Esophagus (tissue), 2 donors: ENCODE results near the gene NOS1. TPM values are rescaled to one million over a fixed set of nuclear protein-coding genes. Genes with fewer than 3 reads are reported as not detected.
"Not testable (repeated sequence)": the region's sequence is repeated elsewhere in the genome, so short reads cannot be mapped to it uniquely, and the experiment has no call there.

Experiments
- H3K27ac ChIP-seq, 2 donors: one replicate each; pipeline ENCODE4 v1.5.1; 2013; ENCODE audit warnings: low read depth in 2 of 2, mild to moderate bottlenecking in 2 of 2, inconsistent platforms in 1 of 2, low read length in 1 of 2, moderate library complexity in 1 of 2
- H3K27me3 ChIP-seq, 2 donors: one replicate each; pipeline ENCODE4 v1.6.1; 2013; ENCODE audit warnings: low read length in 2 of 2, control low read depth in 1 of 2, mild to moderate bottlenecking in 1 of 2; ENCODE audit not compliant: insufficient read depth in 2 of 2, control insufficient read depth in 1 of 2
- H3K36me3 ChIP-seq, 2 donors: one replicate each; pipeline ENCODE4 v1.6.1; 2013; ENCODE audit warnings: low read length in 1 of 2; ENCODE audit not compliant: control insufficient read depth in 2 of 2, insufficient read depth in 2 of 2
- H3K4me1 ChIP-seq, 2 donors: one replicate each; pipeline ENCODE4 v1.6.1; 2013; ENCODE audit warnings: low read length in 1 of 2; ENCODE audit not compliant: control insufficient read depth in 2 of 2, insufficient read depth in 2 of 2
- H3K4me3 ChIP-seq, 2 donors: one replicate each; pipeline ENCODE4 v1.5.1; 2013; ENCODE audit warnings: low read length in 2 of 2, mild to moderate bottlenecking in 2 of 2, low read depth in 1 of 2, moderate library complexity in 1 of 2
- H3K9me3 ChIP-seq, 2 donors: one replicate each; pipeline ENCODE4 v1.6.1; 2013; ENCODE audit warnings: mild to moderate bottlenecking in 2 of 2, low read depth in 1 of 2, low read length in 1 of 2, moderate library complexity in 1 of 2; ENCODE audit not compliant: control insufficient read depth in 2 of 2, insufficient read depth in 1 of 2
- WGBS, 2 donors: extraction: QIAGEN DNeasy Blood & Tissue Kit; methylation state at CpG; one replicate each; pipeline ENCODE4 v1.1.7; 2013; 5-methylcytosine and 5-hydroxymethylcytosine counted together
- polyA plus RNA-seq, 2 donors: library from polyadenylated mRNA; stranded (reverse); fragments of 200-250 nt; gene quantifications; one replicate each; pipeline ENCODE4 v1.2.3, GENCODE V29; 2013
- donor health status: healthy with polysubstance abuse.
- donor health status: Bipolar disorder and iron deficiency.

The NOS1 gene
- polyA plus RNA-seq, 2 donors = 0.32 to 0.35 TPM

GRCh38 chr12:117182866-117183265 is 178.6 kb downstream of the NOS1 start:
- Histone ChIP-seq H3K9me3 (no peaks in the 10 kb centered on the region), H3K27me3 (no peaks in the 10 kb centered on the region), H3K4me3 (no peak overlapping the region), H3K36me3 (peaks cover 0 to 3% of the 10 kb centered on the region in 2 donors), H3K27ac (no peak overlapping the region), H3K4me1 (no peaks in the 10 kb centered on the region)
- 96 to 98% methylated on average over 3 of the region's 3 CpGs for WGBS, 2 donors

- not testable (repeated sequence) for H3K9me3 ChIP-seq, H3K36me3 ChIP-seq, H3K4me1 ChIP-seq, H3K27ac ChIP-seq, H3K27me3 ChIP-seq, H3K4me3 ChIP-seq
- WGBS, 2 donors = 95 to 98% methylated on average over 8 of the region's 8 CpGs
These were observed 180.0 kb downstream of the NOS1 start for GRCh38 chr12:117181468-117181843.

- 73 to 94% methylated on average over 4 of the region's 4 CpGs for WGBS, 2 donors
- Histone ChIP-seq H3K9me3 (no peaks in the 10 kb centered on the region), H3K27me3 (no peaks in the 10 kb centered on the region), H3K4me3 (no peak overlapping the region), H3K27ac (no peak overlapping the region), H3K36me3 (peaks cover 3 to 6% of the 10 kb centered on the region in 2 donors), H3K4me1 (no peaks in the 10 kb centered on the region)
These were observed 180.5 kb downstream of the NOS1 start for GRCh38 chr12:117180758-117181467.

- 94% methylated on average over 2 of the region's 2 CpGs for WGBS, 2 donors
- Histone ChIP-seq H3K36me3 (peaks cover 9 to 11% of the 10 kb centered on the region in 2 donors), H3K27ac (no peak overlapping the region), H3K4me3 (no peak overlapping the region), H3K9me3 (no peaks in the 10 kb centered on the region), H3K27me3 (no peaks in the 10 kb centered on the region), H3K4me1 (no peaks in the 10 kb centered on the region)
These were observed 182.7 kb downstream of the NOS1 start for GRCh38 chr12:117178745-117179144.

GRCh38 chr12:117178301-117178700 is 183.1 kb downstream of the NOS1 start:
- Histone ChIP-seq H3K36me3 (peaks cover 11% of the 10 kb centered on the region in 2 donors), H3K4me1 (no peaks in the 10 kb centered on the region), H3K4me3 (no peak overlapping the region), H3K27ac (no peak overlapping the region), H3K27me3 (no peaks in the 10 kb centered on the region), H3K9me3 (no peaks in the 10 kb centered on the region)
- whole genome bisulfite sequencing, 2 donors = 87 to 95% methylated on average over 10 of the region's 10 CpGs

GRCh38 chr12:117172168-117172567 is 189.3 kb downstream of the NOS1 start:
- Histone ChIP-seq H3K4me1 (no peaks in the 10 kb centered on the region), H3K36me3 (peaks cover 17 to 19% of the 10 kb centered on the region in 2 donors), H3K9me3 (no peaks in the 10 kb centered on the region), H3K4me3 (no peak overlapping the region), H3K27me3 (no peaks in the 10 kb centered on the region), H3K27ac (no peak overlapping the region)
- WGBS, 2 donors = 96 to 98% methylated on average over 3 of the region's 3 CpGs

- H3K27me3 ChIP-seq = no peaks in the 10 kb centered on the region
- WGBS, 2 donors = 73 to 90% methylated on average over 2 of the region's 2 CpGs
- no peaks in the 10 kb centered on the region for H3K4me1 ChIP-seq
- H3K9me3 ChIP-seq = no peaks in the 10 kb centered on the region
- no peak overlapping the region for H3K4me3 ChIP-seq
- no peak overlapping the region for H3K27ac ChIP-seq
- H3K36me3 ChIP-seq = peaks cover 17 to 23% of the 10 kb centered on the region in 2 donors
These were observed 189.8 kb downstream of the NOS1 start for GRCh38 chr12:117171499-117172162.

GRCh38 chr12:117169548-117169947 is 191.9 kb downstream of the NOS1 start:
- Histone ChIP-seq H3K9me3 (no peaks in the 10 kb centered on the region), H3K4me3 (no peak overlapping the region), H3K36me3 (peaks cover 13 to 22% of the 10 kb centered on the region in 2 donors), H3K27me3 (no peaks in the 10 kb centered on the region), H3K4me1 (no peaks in the 10 kb centered on the region), H3K27ac (no peak overlapping the region)
- WGBS, 2 donors = 96 to 97% methylated on average over 3 of the region's 3 CpGs

- 70 to 100% methylated on average over 3 of the region's 3 CpGs for WGBS, 2 donors
- Histone ChIP-seq H3K36me3 (peaks cover 11 to 22% of the 10 kb centered on the region in 2 donors), H3K9me3 (no peaks in the 10 kb centered on the region)
These were observed 192.4 kb downstream of the NOS1 start for GRCh38 chr12:117168976-117169375.

GRCh38 chr12:117167769-117168168 is 193.7 kb downstream of the NOS1 start:
- WGBS, 2 donors = 92 to 97% methylated on average over 4 of the region's 4 CpGs
- Histone ChIP-seq H3K4me3 (no peak overlapping the region), H3K27ac (no peak overlapping the region), H3K27me3 (no peaks in the 10 kb centered on the region), H3K36me3 (peaks cover 6 to 22% of the 10 kb centered on the region in 2 donors), H3K4me1 (no peaks in the 10 kb centered on the region), H3K9me3 (no peaks in the 10 kb centered on the region)

More at GRCh38 chr12:117168976-117169375, 192.4 kb downstream of the NOS1 start:
- Histone ChIP-seq H3K4me3 (no peak overlapping the region), H3K4me1 (no peaks in the 10 kb centered on the region), H3K27ac (no peak overlapping the region), H3K27me3 (no peaks in the 10 kb centered on the region)
